Omental fat pad (tissue), 4 donors: ENCODE measurements around the gene CD2. TPM values are rescaled to one million over a fixed set of nuclear protein-coding genes. Genes with fewer than 3 reads are reported as not detected.

Experiments used
- ATAC-seq: fragments of 150-250 bp; one replicate; pipeline ENCODE4 v1.9.1; 2016; ENCODE audit warnings: mild to moderate bottlenecking, moderate library complexity; ENCODE audit not compliant: low FRiP score
- DNase-seq: peaks from one replicate; pipeline ENCODE4 v3.0.0-alpha.2; 2019; ENCODE audit warnings: low spot score
- CTCF ChIP-seq, 3 donors: fragments of 450-650 bp; IDR thresholded peaks; one replicate each; pipeline ENCODE4 v1.5.1; 2016 to 2017; ENCODE audit warnings: antibody characterized with exemption in 3 of 3, mild to moderate bottlenecking in 3 of 3, moderate library complexity in 2 of 3
- total RNA-seq, 4 donors: library from RNA; depleted of rRNA; stranded (reverse); fragments of >200 nt; gene quantifications; one replicate each; pipeline ENCODE4 v1.1.0, GENCODE V29; 2016

Gene CD2
- total RNA-seq, 4 donors from 2014 or later = 1.8 to 3.4 (median 2.6) TPM

GRCh38 chr1:116760996-116761665 lies 6.9 kb downstream of the CD2 start:
- no peak for DNase-seq
- ATAC-seq = no peak

GRCh38 chr1:116762281-116762680 lies 8.1 kb downstream of the CD2 start:
- no peak for TF ChIP-seq CTCF (IDR thresholded peaks at IDR 0.05)
- no peak for DNase-seq
- no peak for ATAC-seq

More at GRCh38 chr1:116760996-116761665, 6.9 kb downstream of the CD2 start:
- no peak for TF ChIP-seq CTCF (IDR thresholded peaks at IDR 0.05)

- ATAC-seq (no peak), DNase-seq (no peak)
- no peak for TF ChIP-seq CTCF (IDR thresholded peaks at IDR 0.05)
Measured at GRCh38 chr1:116762781-116763115, 8.5 kb downstream of the CD2 start.

- ATAC-seq = no peak
- TF ChIP-seq CTCF (IDR thresholded peaks at IDR 0.05) = no peak
- DNase-seq = no peak
Measured at GRCh38 chr1:116763116-116763786, 9.0 kb downstream of the CD2 start.

- no peak for DNase-seq
- TF ChIP-seq CTCF (IDR thresholded peaks at IDR 0.05) = no peak
- ATAC-seq = no peak
Measured at GRCh38 chr1:116763787-116764465, 9.7 kb downstream of the CD2 start.

GRCh38 chr1:116764466-116764898 lies 10.3 kb downstream of the CD2 start:
- no peak for TF ChIP-seq CTCF (IDR thresholded peaks at IDR 0.05)
- DNase-seq = no peak
- ATAC-seq = no peak
